Measurements from ENCODE around the gene BRD1.

DNA sequence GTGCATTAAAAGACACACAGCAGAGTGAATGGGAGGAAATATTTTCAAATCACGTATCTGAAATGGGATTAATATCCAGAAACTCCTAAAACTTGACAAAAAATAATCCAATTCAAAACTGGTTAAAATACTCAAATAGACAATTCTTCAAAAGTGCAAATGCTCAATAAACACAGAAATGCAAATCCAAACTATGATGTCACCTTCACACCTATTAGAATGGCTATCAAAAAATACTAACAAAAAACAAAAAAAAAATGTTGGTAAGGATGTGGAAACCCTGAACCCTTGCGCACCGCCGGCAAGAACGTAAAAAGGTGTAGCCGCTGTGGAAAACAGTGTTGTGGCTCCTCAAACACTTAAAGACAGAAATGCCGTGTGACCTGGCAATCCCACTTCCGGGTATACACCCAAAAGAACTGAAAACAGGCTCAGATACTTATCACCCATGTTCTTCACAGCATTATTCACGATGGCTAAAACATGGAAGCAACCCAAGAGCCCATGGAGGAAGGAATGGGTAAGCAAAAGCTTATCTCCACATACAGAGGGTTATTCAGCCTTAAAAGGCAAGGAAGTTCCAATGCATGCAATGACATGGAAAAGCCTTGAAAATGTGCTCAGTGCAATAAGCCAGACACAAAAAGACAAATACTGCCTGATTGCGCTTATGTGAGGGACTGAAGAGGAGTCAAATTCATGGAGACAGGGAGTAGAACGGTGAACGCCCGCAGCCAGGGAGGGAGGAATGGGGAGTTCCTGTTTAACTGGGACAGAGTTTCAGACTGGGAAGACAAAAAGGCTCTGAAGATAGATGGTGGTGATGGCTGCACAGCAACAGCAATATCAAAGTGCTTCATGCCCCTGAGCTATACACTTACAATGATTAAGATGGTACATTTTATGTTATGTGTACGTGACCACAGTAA, 19.6 kb downstream of the BRD1 start:
- TF ChIP-seq, protein P1, sequence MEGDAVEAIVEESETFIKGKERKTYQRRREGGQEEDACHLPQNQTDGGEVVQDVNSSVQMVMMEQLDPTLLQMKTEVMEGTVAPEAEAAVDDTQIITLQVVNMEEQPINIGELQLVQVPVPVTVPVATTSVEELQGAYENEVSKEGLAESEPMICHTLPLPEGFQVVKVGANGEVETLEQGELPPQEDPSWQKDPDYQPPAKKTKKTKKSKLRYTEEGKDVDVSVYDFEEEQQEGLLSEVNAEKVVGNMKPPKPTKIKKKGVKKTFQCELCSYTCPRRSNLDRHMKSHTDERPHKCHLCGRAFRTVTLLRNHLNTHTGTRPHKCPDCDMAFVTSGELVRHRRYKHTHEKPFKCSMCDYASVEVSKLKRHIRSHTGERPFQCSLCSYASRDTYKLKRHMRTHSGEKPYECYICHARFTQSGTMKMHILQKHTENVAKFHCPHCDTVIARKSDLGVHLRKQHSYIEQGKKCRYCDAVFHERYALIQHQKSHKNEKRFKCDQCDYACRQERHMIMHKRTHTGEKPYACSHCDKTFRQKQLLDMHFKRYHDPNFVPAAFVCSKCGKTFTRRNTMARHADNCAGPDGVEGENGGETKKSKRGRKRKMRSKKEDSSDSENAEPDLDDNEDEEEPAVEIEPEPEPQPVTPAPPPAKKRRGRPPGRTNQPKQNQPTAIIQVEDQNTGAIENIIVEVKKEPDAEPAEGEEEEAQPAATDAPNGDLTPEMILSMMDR (IDR thresholded peaks at IDR 0.05), result no peak
- no peak for TF ChIP-seq POLR2A (IDR thresholded peaks at IDR 0.05)
